ENCODE measurements around the gene GET3. TPM values are rescaled to one million over a fixed set of nuclear protein-coding genes. Genes with fewer than 3 reads are reported as not detected.
A peak's percentile ranks its signal among the peaks of the same experiment; 100 is the strongest.

The GET3 gene
- total RNA-seq, 1 donor from 2014 or later, result 43.6 TPM

GRCh38 chr19:12773571-12773970, 36.3 kb downstream of the GET3 start:
- TF ChIP-seq, protein P1, sequence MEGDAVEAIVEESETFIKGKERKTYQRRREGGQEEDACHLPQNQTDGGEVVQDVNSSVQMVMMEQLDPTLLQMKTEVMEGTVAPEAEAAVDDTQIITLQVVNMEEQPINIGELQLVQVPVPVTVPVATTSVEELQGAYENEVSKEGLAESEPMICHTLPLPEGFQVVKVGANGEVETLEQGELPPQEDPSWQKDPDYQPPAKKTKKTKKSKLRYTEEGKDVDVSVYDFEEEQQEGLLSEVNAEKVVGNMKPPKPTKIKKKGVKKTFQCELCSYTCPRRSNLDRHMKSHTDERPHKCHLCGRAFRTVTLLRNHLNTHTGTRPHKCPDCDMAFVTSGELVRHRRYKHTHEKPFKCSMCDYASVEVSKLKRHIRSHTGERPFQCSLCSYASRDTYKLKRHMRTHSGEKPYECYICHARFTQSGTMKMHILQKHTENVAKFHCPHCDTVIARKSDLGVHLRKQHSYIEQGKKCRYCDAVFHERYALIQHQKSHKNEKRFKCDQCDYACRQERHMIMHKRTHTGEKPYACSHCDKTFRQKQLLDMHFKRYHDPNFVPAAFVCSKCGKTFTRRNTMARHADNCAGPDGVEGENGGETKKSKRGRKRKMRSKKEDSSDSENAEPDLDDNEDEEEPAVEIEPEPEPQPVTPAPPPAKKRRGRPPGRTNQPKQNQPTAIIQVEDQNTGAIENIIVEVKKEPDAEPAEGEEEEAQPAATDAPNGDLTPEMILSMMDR (IDR thresholded peaks at IDR 0.05), result peak; percentile 48 to 57 (median 54)
- H3K27ac ChIP-seq, result peak overlapping the region; percentile 72 to 86

DNA sequence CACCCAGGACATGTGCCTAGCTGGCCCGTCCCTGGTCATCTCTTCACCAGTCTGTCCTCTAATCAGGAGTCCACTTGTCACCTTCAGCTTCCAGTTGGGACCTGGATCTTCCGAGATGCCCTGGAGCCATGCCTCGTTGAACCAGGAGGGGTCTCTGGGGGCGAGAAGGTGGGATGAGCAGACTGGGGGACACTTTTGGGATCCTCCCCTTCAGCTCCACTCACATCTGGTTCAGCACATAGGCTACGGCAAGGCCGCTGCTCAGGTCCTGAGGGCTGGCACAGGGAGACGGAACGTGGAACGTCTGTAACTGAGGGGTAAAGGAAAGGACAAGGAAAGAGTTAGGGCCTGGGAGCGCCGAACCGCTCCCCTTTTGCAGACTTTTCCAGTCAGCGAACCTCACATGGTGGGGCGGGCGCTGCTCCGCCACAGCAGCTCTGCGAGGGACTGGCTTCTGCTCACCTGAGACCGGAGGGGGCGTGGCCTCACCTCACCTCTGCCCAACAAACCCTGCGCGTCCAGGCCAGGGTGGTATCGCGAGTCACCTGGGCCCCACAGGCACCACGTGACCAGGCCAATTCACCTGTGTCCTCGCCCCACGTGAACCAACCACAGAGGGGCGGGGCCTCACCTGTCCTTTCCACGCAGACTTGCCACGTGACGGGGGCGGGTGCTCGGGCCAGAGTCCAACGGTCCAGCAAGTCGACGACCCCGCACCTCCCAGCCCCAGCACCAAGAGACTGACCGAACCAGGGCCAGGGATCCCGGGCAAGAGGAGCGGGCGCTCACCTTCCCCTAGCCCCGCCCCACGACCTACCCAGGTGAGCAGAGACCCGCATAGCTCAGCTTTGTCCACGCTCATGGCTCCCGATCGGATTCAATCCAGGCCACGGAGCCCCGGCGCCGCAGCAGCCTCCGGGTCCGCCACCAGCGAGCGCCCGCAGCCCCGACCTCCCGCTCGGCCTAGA, 37.6 kb downstream of the GET3 start, which contains the start of gene HOOK2:
TSS of gene HOOK2 (minus strand) at position 965 of the 968 bp plus-strand sequence. CDS start at position 862, 103 bp downstream.
- intact Hi-C loops (cut with DNase I), result loop anchor here (5.0 kb wide), 3 partner anchors 32 to 1592 kb away; partner anchors contain the start of genes IER2, RNASEH2A and STX10
- peak in 1 of 2 donors; percentile 78 for DNase-seq (ENCODE audit: low spot score in 2 of 2)

More at GRCh38 chr19:12773571-12773970, 36.3 kb downstream of the GET3 start:
- peak in 1 of 2 donors; percentile 85 for DNase-seq (ENCODE audit: low spot score in 2 of 2)
- Histone ChIP-seq H3K4me1 (peaks cover 12 to 34% of the 10 kb centered on the region in 2 donors), H3K9me3 (no peaks in the 10 kb centered on the region), H3K36me3 (peaks cover 0 to 7% of the 10 kb centered on the region in 2 donors), H3K4me3 (peak overlapping the region in 1 of 2 donors; percentile 23), H3K27me3 (no peaks in the 10 kb centered on the region)
- intact Hi-C loops (cut with DNase I), result loop anchor here (5.0 kb wide), 1 partner anchor 34 kb away; the partner anchor contains the start of gene RNASEH2A

GRCh38 chr19:12777217-12778016, 40.1 kb downstream of the GET3 start:
- no peaks in the 10 kb centered on the region for H3K36me3 ChIP-seq
- DNase-seq (ENCODE audit: low spot score in 2 of 2), result peak; percentile 43 to 89
- TF ChIP-seq, protein P1 (IDR thresholded peaks at IDR 0.05), result peak; percentile 97 to 98 (median 98)
- H3K4me3 ChIP-seq, result peak overlapping the region; percentile 68 to 70
- no peaks in the 10 kb centered on the region for H3K9me3 ChIP-seq
- H3K27me3 ChIP-seq, result no peaks in the 10 kb centered on the region
- intact Hi-C loops (cut with DNase I), result loop anchor here (1.0 to 5.0 kb wide), 3 partner anchors 19 to 1590 kb away; partner anchors contain the start of genes IER2 and STX10
- H3K27ac ChIP-seq, result peak overlapping the region; percentile 93 to 96
- H3K4me1 ChIP-seq, result peaks cover 21 to 49% of the 10 kb centered on the region in 2 donors

More for the DNA sequence above, 37.6 kb downstream of the GET3 start, which contains the start of gene HOOK2:
- peak within 1 kb of the TSS; percentile 72 to 86 for H3K27ac ChIP-seq
- TF ChIP-seq, protein P1 (IDR thresholded peaks at IDR 0.05), result no peak
- peak within 1 kb of the TSS; percentile 53 to 69 for H3K4me3 ChIP-seq
- H3K9me3 ChIP-seq, result no peaks in the 10 kb centered on the region
- H3K36me3 ChIP-seq, result no peaks in the 10 kb centered on the region
- H3K4me1 ChIP-seq, result peaks cover 21 to 47% of the 10 kb centered on the region in 2 donors
- no peaks in the 10 kb centered on the region for H3K27me3 ChIP-seq

DNA sequence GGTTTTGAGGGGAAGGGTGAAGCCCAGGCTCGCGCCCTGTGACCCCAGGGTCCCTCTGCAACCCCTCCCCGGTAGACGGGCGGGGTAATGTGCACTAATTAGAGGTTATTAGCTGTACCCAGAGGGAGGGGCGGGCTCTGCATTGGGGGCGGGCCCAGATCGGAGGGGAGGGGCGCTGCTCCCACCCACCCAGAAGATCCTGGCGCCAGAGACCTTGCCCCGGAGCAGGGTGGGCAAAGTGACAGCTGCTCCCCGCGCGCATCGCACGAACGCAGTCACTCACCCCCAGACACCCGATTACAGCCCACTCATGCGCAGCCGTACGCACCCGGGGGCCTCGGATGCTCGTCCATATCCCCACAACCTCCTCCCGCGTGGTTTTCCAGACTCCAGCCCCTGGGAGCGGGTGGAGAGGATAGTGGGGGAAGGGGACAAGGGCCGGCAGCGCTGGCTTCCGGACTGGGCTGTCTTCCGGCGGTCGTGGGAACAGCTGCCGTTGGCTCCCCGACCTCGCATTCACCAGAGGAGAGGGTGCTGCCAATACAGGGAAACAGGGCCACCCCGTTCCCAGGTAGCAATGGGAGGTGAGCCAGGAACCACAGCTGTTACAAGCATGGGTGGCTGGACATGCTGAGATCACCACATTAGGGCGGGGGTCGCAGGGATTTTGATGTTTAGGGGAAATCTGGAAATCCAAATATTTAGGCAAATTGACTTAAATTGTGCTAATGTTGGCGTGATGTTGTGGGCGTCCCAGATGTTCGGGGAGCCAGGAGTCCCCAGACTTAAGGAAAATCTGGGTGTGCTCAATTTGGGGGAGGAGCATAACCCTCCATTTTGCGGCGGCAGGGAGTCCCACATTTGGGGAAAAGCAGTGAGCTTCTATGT, 41.0 kb downstream of the GET3 start:
- H3K4me3 ChIP-seq, result peak overlapping the region; percentile 68 to 70
- intact Hi-C loops (cut with DNase I), result loop anchor here (5.0 kb wide), 2 partner anchors 374 to 1589 kb away; partner anchors contain the start of genes IER2 and STX10

More for the DNA sequence above, 41.0 kb downstream of the GET3 start:
- Histone ChIP-seq H3K4me1 (peaks cover 24 to 48% of the 10 kb centered on the region in 2 donors), H3K36me3 (no peaks in the 10 kb centered on the region), H3K27ac (peak overlapping the region; percentile 93 to 96), H3K9me3 (no peaks in the 10 kb centered on the region), H3K27me3 (no peaks in the 10 kb centered on the region)
- peak in 1 of 2 donors; percentile 86 for DNase-seq (ENCODE audit: low spot score in 2 of 2)
- TF ChIP-seq, protein P1 (IDR thresholded peaks at IDR 0.05), result no peak

Data from ascending aorta (tissue), 2 donors.